Esophagus muscularis mucosa (tissue), 4 donors: ENCODE results near the gene ZNF789. TPM values are rescaled to one million over a fixed set of nuclear protein-coding genes. Genes with fewer than 3 reads are reported as not detected.
A peak's percentile ranks its signal among the peaks of the same experiment; 100 is the strongest.

Source experiments
- DNase-seq: peaks from one replicate; pipeline ENCODE4 v3.0.0-alpha.2; 2017; ENCODE audit errors: extremely low spot score
- H3K27ac ChIP-seq, 4 donors: fragments of 200-600 bp; sonication (generic); replicated peaks in 1 of 4; 1 replicate in 3 of 4; 2 replicates in 1 of 4; pipeline ENCODE4 v1.5.1; 2016 to 2019; ENCODE audit warnings: mild to moderate bottlenecking in 1 of 4
- H3K27me3 ChIP-seq, 4 donors: fragments of 200-600 bp; sonication (generic); one replicate each; pipeline versions ENCODE4 v1.5.1 to v1.6.0; 2016 to 2019
- H3K36me3 ChIP-seq, 4 donors: fragments of 200-600 bp; sonication (generic); one replicate each; pipeline ENCODE4 v1.5.1; 2016 to 2019
- H3K4me1 ChIP-seq, 4 donors: fragments of 200-600 bp; sonication (generic); one replicate each; pipeline ENCODE4 v1.5.1; 2016 to 2019
- H3K4me3 ChIP-seq, 4 donors: fragments of 200-600 bp; sonication (generic); 1 replicate in 2 of 4; 2 replicates in 2 of 4; pipeline ENCODE4 v1.5.1; 2016 to 2019; ENCODE audit warnings: mild to moderate bottlenecking in 4 of 4, moderate library complexity in 1 of 4
- H3K9me3 ChIP-seq, 4 donors: fragments of 200-600 bp; sonication (generic); 1 replicate in 3 of 4; 2 replicates in 1 of 4; pipeline ENCODE4 v1.5.1; 2016 to 2019
- CTCF ChIP-seq, 3 experiments: fragments of 200-600 bp in 2 of 3; fragments of 450-650 bp in 1 of 3; sonication (generic) in 2 of 3; IDR thresholded peaks; one replicate each; pipeline ENCODE4 v1.5.1; 2017 to 2019; ENCODE audit warnings: antibody characterized with exemption in 3 of 3, mild to moderate bottlenecking in 2 of 3, moderate library complexity in 1 of 3
- EP300 ChIP-seq: sonication (generic); formaldehyde crosslinking; IDR thresholded peaks from one replicate; pipeline ENCODE4 v1.6.1; 2017; ENCODE audit warnings: antibody characterized with exemption
- POLR2A ChIP-seq: fragments of 450-650 bp; IDR thresholded peaks from one replicate; pipeline ENCODE4 v1.6.1; 2017; ENCODE audit warnings: antibody characterized with exemption, moderate library complexity, mild to moderate bottlenecking, low read depth
- POLR2AphosphoS5 ChIP-seq, 2 donors: sonication (generic); formaldehyde crosslinking; IDR thresholded peaks; one replicate each; pipeline ENCODE4 v1.6.1; 2017; ENCODE audit warnings: antibody characterized with exemption in 2 of 2
- WGBS: methylation state at CpG from one replicate; pipeline ENCODE4 v1.1.5; 2018; 5-methylcytosine and 5-hydroxymethylcytosine counted together
- intact Hi-C: fragments of 100-400 bp; cut with DNase I; formaldehyde crosslinking; loops from one replicate; pipeline ENCODE4 v1.15.1; 2023
- total RNA-seq, 4 donors: library from RNA; depleted of rRNA; stranded (reverse); fragments of >200 nt; gene quantifications; one replicate each; pipeline versions ENCODE4 v1.1.0 to v1.2.1, GENCODE V29; 2016

ZNF789 gene
- total RNA-seq, 4 donors from 2014 or later, result 2.5 to 6.2 (median 3.0) TPM

- 94% methylated on average over 9 of the region's 9 CpGs for WGBS
- intact Hi-C loops, result no loop called here
Measured at GRCh38 chr7:99433158-99433557, 39.5 kb upstream of the ZNF789 start.

GRCh38 chr7:99437946-99438572 is 34.6 kb upstream of the ZNF789 start:
- H3K27ac ChIP-seq, result peak overlapping the region; percentile 86 to 91 (median 89)
- no peaks in the 10 kb centered on the region for H3K27me3 ChIP-seq
- intact Hi-C loops, result no loop called here
- H3K4me3 ChIP-seq, result peak overlapping the region; percentile 88 to 99 (median 96)
- no peaks in the 10 kb centered on the region for H3K9me3 ChIP-seq
- TF ChIP-seq POLR2AphosphoS5 (IDR thresholded peaks at IDR 0.05) (no peak), CTCF (IDR thresholded peaks at IDR 0.05) (no peak), EP300 (no peak), POLR2A (no peak)
- WGBS, result 31% methylated on average over 12 of the region's 20 CpGs
- no peak for DNase-seq
- peaks cover 18 to 38% (median 29%) of the 10 kb centered on the region in 4 donors for H3K36me3 ChIP-seq
- peaks cover 25 to 46% (median 42%) of the 10 kb centered on the region in 4 donors for H3K4me1 ChIP-seq

More at GRCh38 chr7:99433158-99433557, 39.5 kb upstream of the ZNF789 start:
- DNase-seq, result no peak
- Histone ChIP-seq H3K27me3 (no peaks in the 10 kb centered on the region), H3K4me3 (no peak overlapping the region), H3K36me3 (peaks cover 36 to 76% (median 66%) of the 10 kb centered on the region in 4 donors), H3K4me1 (peaks cover 7 to 16% (median 10%) of the 10 kb centered on the region in 4 donors), H3K9me3 (no peaks in the 10 kb centered on the region), H3K27ac (no peak overlapping the region)
- no peak for TF ChIP-seq EP300
- no peak for TF ChIP-seq CTCF (IDR thresholded peaks at IDR 0.05)
- no peak for TF ChIP-seq POLR2A
- TF ChIP-seq POLR2AphosphoS5 (IDR thresholded peaks at IDR 0.05), result no peak

GRCh38 chr7:99438573-99439480 is 33.9 kb upstream of the ZNF789 start, which contains the start of the genes CPSF4 and PTCD1:
CPSF4 (plus strand) TSS chr7:99438943; CDS start chr7:99439083, 140 bp downstream.
PTCD1 (minus strand) TSS chr7:99438798; CDS start chr7:99435242, 3,556 bp downstream.
- Histone ChIP-seq H3K27ac (peak within 1 kb of the TSS; percentile 86 to 91 (median 89)), H3K4me1 (peaks cover 25 to 50% (median 43%) of the 10 kb centered on the region in 4 donors), H3K27me3 (no peaks in the 10 kb centered on the region), H3K36me3 (peaks cover 15 to 38% (median 26%) of the 10 kb centered on the region in 4 donors), H3K4me3 (peak within 1 kb of the TSS; percentile 88 to 99 (median 96)), H3K9me3 (no peaks in the 10 kb centered on the region)
- DNase-seq, result peak; percentile 98
- TF ChIP-seq CTCF (IDR thresholded peaks at IDR 0.05) (peak in 2 of 3 experiments; percentile 13 to 34), POLR2A (peak; percentile 8), EP300 (no peak), POLR2AphosphoS5 (IDR thresholded peaks at IDR 0.05) (peak; percentile 80 to 95)
- under 1% methylated on average over 22 of the region's 89 CpGs for WGBS
- intact Hi-C loops, result no loop called here

GRCh38 chr7:99440195-99440594 is 32.5 kb upstream of the ZNF789 start:
- peaks cover 14 to 38% (median 27%) of the 10 kb centered on the region in 4 donors for H3K36me3 ChIP-seq
- H3K27me3 ChIP-seq, result no peaks in the 10 kb centered on the region
- peaks cover 25 to 50% (median 43%) of the 10 kb centered on the region in 4 donors for H3K4me1 ChIP-seq
- TF ChIP-seq EP300 (no peak), POLR2AphosphoS5 (IDR thresholded peaks at IDR 0.05) (no peak), POLR2A (no peak)
- H3K27ac ChIP-seq, result peak overlapping the region in 1 of 4 donors; percentile 89
- peak overlapping the region in 3 of 4 donors; percentile 88 to 98 (median 95) for H3K4me3 ChIP-seq
- no peaks in the 10 kb centered on the region for H3K9me3 ChIP-seq
- 56% methylated on average over 7 of the region's 9 CpGs for WGBS
- DNase-seq, result no peak
- intact Hi-C loops, result no loop called here

- no peak overlapping the region for H3K27ac ChIP-seq
- DNase-seq, result no peak
- H3K4me1 ChIP-seq, result peaks cover 4 to 16% (median 13%) of the 10 kb centered on the region in 4 donors
- H3K27me3 ChIP-seq, result no peaks in the 10 kb centered on the region
- H3K9me3 ChIP-seq, result no peaks in the 10 kb centered on the region
- WGBS, result 88% methylated on average over 4 of the region's 4 CpGs
- H3K4me3 ChIP-seq, result no peak overlapping the region
- TF ChIP-seq POLR2AphosphoS5 (IDR thresholded peaks at IDR 0.05) (no peak), CTCF (IDR thresholded peaks at IDR 0.05) (no peak), POLR2A (no peak), EP300 (no peak)
- intact Hi-C loops, result no loop called here
- H3K36me3 ChIP-seq, result peaks cover 55 to 91% (median 77%) of the 10 kb centered on the region in 4 donors
Measured at GRCh38 chr7:99446096-99446495, 26.6 kb upstream of the ZNF789 start.
